Esophagus muscularis mucosa (tissue), 4 donors: Measurements from ENCODE around the gene C1orf21.

Experiments
- CTCF ChIP-seq, 3 experiments: fragments of 200-600 bp in 2 of 3; fragments of 450-650 bp in 1 of 3; sonication (generic) in 2 of 3; IDR thresholded peaks; one replicate each; pipeline ENCODE4 v1.5.1; 2017 to 2019; ENCODE audit warnings: antibody characterized with exemption in 3 of 3, mild to moderate bottlenecking in 2 of 3, moderate library complexity in 1 of 3
- EP300 ChIP-seq: sonication (generic); formaldehyde crosslinking; IDR thresholded peaks from one replicate; pipeline ENCODE4 v1.6.1; 2017; ENCODE audit warnings: antibody characterized with exemption
- POLR2A ChIP-seq: fragments of 450-650 bp; IDR thresholded peaks from one replicate; pipeline ENCODE4 v1.6.1; 2017; ENCODE audit warnings: antibody characterized with exemption, moderate library complexity, mild to moderate bottlenecking, low read depth
- POLR2AphosphoS5 ChIP-seq, 2 donors: sonication (generic); formaldehyde crosslinking; IDR thresholded peaks; one replicate each; pipeline ENCODE4 v1.6.1; 2017; ENCODE audit warnings: antibody characterized with exemption in 2 of 2

GRCh38 chr1:184489908-184490307 lies 103.1 kb downstream of the C1orf21 start:
- TF ChIP-seq POLR2A (no peak), CTCF (IDR thresholded peaks at IDR 0.05) (no peak), POLR2AphosphoS5 (IDR thresholded peaks at IDR 0.05) (no peak), EP300 (no peak)
